Fibroblast of pulmonary artery (primary cell): Measurements from ENCODE around the gene GPR55.

Experiments
- DNase-seq: peaks from one replicate; pipeline ENCODE4 v3.0.0-alpha.2; 2010; ENCODE audit warnings: low read depth
- H3K4me3 ChIP-seq: replicated peaks from 2 replicates; pipeline ENCODE4 v1.5.1; 2011; ENCODE audit warnings: low read depth, mild to moderate bottlenecking, control low read depth, low read length, moderate library complexity
- CTCF ChIP-seq: IDR thresholded peaks from 2 replicates; pipeline ENCODE4 v1.5.1; 2011; ENCODE audit warnings: mild to moderate bottlenecking, control low read depth, low read length, inconsistent platforms; ENCODE audit errors: missing control alignments

The GPR55 gene

GRCh38 chr2:230891509-230891908, 33.5 kb downstream of the GPR55 start:
- no peak overlapping the region for H3K4me3 ChIP-seq
- no peak for TF ChIP-seq CTCF
- no peak for DNase-seq

- no peak for TF ChIP-seq CTCF
- peak; percentile 26 for DNase-seq
- H3K4me3 ChIP-seq, result no peak overlapping the region
These were observed 34.0 kb downstream of the GPR55 start for GRCh38 chr2:230891064-230891463.

- no peak for TF ChIP-seq CTCF
- DNase-seq, result no peak
- no peak overlapping the region for H3K4me3 ChIP-seq
These were observed 34.4 kb downstream of the GPR55 start for GRCh38 chr2:230890646-230891045.

- DNase-seq, result no peak
- TF ChIP-seq CTCF, result no peak
- no peak overlapping the region for H3K4me3 ChIP-seq
These were observed 35.0 kb downstream of the GPR55 start for GRCh38 chr2:230889911-230890601.

GRCh38 chr2:230888824-230889400, 36.1 kb downstream of the GPR55 start:
- TF ChIP-seq CTCF, result no peak
- no peak for DNase-seq
- H3K4me3 ChIP-seq, result no peak overlapping the region

GRCh38 chr2:230887342-230887741, 37.7 kb downstream of the GPR55 start:
- no peak for DNase-seq
- no peak overlapping the region for H3K4me3 ChIP-seq
- no peak for TF ChIP-seq CTCF

GRCh38 chr2:230886671-230887071, 38.4 kb downstream of the GPR55 start:
- no peak overlapping the region for H3K4me3 ChIP-seq
- TF ChIP-seq CTCF, result no peak
- no peak for DNase-seq
